SK-N-MC (cell line): ENCODE measurements around the gene DPYD.

Experiments
- EZH2 ChIP-seq: fragments of 200-600 bp; sonication (generic); IDR thresholded peaks from one replicate; pipeline ENCODE4 v1.6.1; 2017; ENCODE audit warnings: antibody characterized with exemption
- POLR2AphosphoS5 ChIP-seq: IDR thresholded peaks from 2 replicates; pipeline ENCODE4 v1.6.1; 2012; ENCODE audit warnings: mild to moderate bottlenecking, low read depth, low read length, borderline replicate concordance

GRCh38 chr1:97925151-97925550, 4.3 kb upstream of the DPYD start:
- TF ChIP-seq POLR2AphosphoS5 (no peak), EZH2 (no peak)
